A673 (cell line): ENCODE data around the gene FNBP1L. TPM values are rescaled to one million over a fixed set of nuclear protein-coding genes. Genes with fewer than 3 reads are reported as not detected.

Experiments used
- BruUV-seq: library from RNA; stranded (reverse); fragments of 400-500 nt; replicated peaks from 2 replicates; lab custom pipeline; 2021; lab: Mats Ljungman, UMichigan
- CTCF ChIA-PET: fragments of 300-600 bp; sonication (Branson Sonifier 250); formaldehyde crosslinking; loops from one replicate; lab custom pipeline; 2022; ENCODE audit warnings: antibody characterized with exemption; lab: Charles Lee
- POLR2A ChIA-PET: fragments of 300-600 bp; sonication (Branson Sonifier 250); formaldehyde crosslinking; loops from one replicate; lab custom pipeline; 2022; ENCODE audit warnings: antibody characterized with exemption; ENCODE audit not compliant: low non-redundant PET; lab: Charles Lee
- DNase-seq: peaks from one replicate; pipeline ENCODE4 v3.0.0-alpha.2; 2015; ENCODE audit warnings: low spot score
- H3K27ac ChIP-seq: fragments of 200-600 bp; sonication (generic); 2 replicates; pipeline ENCODE4 v1.5.1; 2016; ENCODE audit warnings: mixed run types, low read depth, mild to moderate bottlenecking, mixed read lengths, antibody characterized with exemption, low read length; ENCODE audit not compliant: poor library complexity, severe bottlenecking
- H3K27me3 ChIP-seq: fragments of 200-600 bp; sonication (generic); replicated peaks from 2 replicates; pipeline ENCODE4 v1.6.1; 2017; ENCODE audit warnings: mixed run types, low read depth, mild to moderate bottlenecking, mixed read lengths, antibody characterized with exemption, low read length; ENCODE audit not compliant: insufficient read depth, poor library complexity
- H3K36me3 ChIP-seq: fragments of 200-600 bp; sonication (generic); 2 replicates; pipeline ENCODE4 v1.6.1; 2016; ENCODE audit warnings: mixed run types, mild to moderate bottlenecking, mixed read lengths, antibody characterized with exemption, low read length; ENCODE audit not compliant: insufficient read depth, poor library complexity, severe bottlenecking
- H3K4me1 ChIP-seq: fragments of 200-600 bp; sonication (generic); 2 replicates; pipeline ENCODE4 v1.6.1; 2017; ENCODE audit warnings: mixed run types, mild to moderate bottlenecking, mixed read lengths, antibody characterized with exemption, low read length; ENCODE audit not compliant: insufficient read depth, poor library complexity, severe bottlenecking
- H3K4me3 ChIP-seq: fragments of 200-600 bp; sonication (generic); 2 replicates; pipeline ENCODE4 v1.5.1; 2016; ENCODE audit warnings: low read depth, mixed run types, mild to moderate bottlenecking, mixed read lengths, low read length; ENCODE audit not compliant: poor library complexity, severe bottlenecking
- H3K9me3 ChIP-seq: fragments of 200-600 bp; sonication (generic); 2 replicates; pipeline ENCODE4 v1.6.1; 2016; ENCODE audit warnings: mixed run types, low read depth, mild to moderate bottlenecking, mixed read lengths, antibody characterized with exemption, low read length; ENCODE audit not compliant: poor library complexity, severe bottlenecking
- EZH2 ChIP-seq: fragments of 200-600 bp; sonication (generic); IDR thresholded peaks from 2 replicates; pipeline ENCODE4 v1.6.1; 2017; ENCODE audit warnings: borderline replicate concordance, low read depth, mild to moderate bottlenecking, mixed read lengths, antibody characterized with exemption, low read length; ENCODE audit not compliant: poor library complexity, severe bottlenecking
- intact Hi-C: fragments of 100-400 bp; cut with micrococcal nuclease; formaldehyde crosslinking; loops from one replicate; pipeline ENCODE4 v1.10.0; 2022; ENCODE audit not compliant: unreplicated experiment
- total RNA-seq: library from RNA; stranded (reverse); gene quantifications from 2 replicates; pipeline ENCODE4 v1.2.3, GENCODE V29; 2021
- TF ChIP-seq, protein P1 (sequence below): fragments of 300-800, 200-600 bp; sonication (generic); conservative IDR thresholded peaks from 2 replicates; pipeline ENCODE4 v1.5.1; 2017; ENCODE audit warnings: low read depth, mild to moderate bottlenecking, antibody characterized with exemption, low read length, moderate library complexity, mixed read lengths

Gene FNBP1L
- total RNA-seq, 1 experiment from 2014 or later: 39.6 TPM

- BruUV-seq: no TSS peak
- peaks cover 17% of the 10 kb centered on the region for H3K4me1 ChIP-seq
- no peak overlapping the region for H3K27ac ChIP-seq
- ChIA-PET CTCF (no interaction called here), POLR2A (no interaction called here)
- H3K4me3 ChIP-seq: no peak overlapping the region
- no peak for TF ChIP-seq EZH2
- TF ChIP-seq, protein P1, sequence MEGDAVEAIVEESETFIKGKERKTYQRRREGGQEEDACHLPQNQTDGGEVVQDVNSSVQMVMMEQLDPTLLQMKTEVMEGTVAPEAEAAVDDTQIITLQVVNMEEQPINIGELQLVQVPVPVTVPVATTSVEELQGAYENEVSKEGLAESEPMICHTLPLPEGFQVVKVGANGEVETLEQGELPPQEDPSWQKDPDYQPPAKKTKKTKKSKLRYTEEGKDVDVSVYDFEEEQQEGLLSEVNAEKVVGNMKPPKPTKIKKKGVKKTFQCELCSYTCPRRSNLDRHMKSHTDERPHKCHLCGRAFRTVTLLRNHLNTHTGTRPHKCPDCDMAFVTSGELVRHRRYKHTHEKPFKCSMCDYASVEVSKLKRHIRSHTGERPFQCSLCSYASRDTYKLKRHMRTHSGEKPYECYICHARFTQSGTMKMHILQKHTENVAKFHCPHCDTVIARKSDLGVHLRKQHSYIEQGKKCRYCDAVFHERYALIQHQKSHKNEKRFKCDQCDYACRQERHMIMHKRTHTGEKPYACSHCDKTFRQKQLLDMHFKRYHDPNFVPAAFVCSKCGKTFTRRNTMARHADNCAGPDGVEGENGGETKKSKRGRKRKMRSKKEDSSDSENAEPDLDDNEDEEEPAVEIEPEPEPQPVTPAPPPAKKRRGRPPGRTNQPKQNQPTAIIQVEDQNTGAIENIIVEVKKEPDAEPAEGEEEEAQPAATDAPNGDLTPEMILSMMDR: no peak
- H3K9me3 ChIP-seq: peaks cover 5% of the 10 kb centered on the region
- no peaks in the 10 kb centered on the region for H3K27me3 ChIP-seq
- intact Hi-C loops: no loop called here
- DNase-seq: peak; percentile 48
- H3K36me3 ChIP-seq: no peaks in the 10 kb centered on the region
Measured at GRCh38 chr1:93483200-93483599, 35.3 kb downstream of the FNBP1L start.

GRCh38 chr1:93483606-93484005 lies 35.7 kb downstream of the FNBP1L start:
- Histone ChIP-seq H3K27ac (no peak overlapping the region), H3K27me3 (no peaks in the 10 kb centered on the region), H3K36me3 (no peaks in the 10 kb centered on the region), H3K4me3 (no peak overlapping the region), H3K4me1 (peaks cover 17% of the 10 kb centered on the region), H3K9me3 (peaks cover under 1% of the 10 kb centered on the region)
- intact Hi-C loops: no loop called here
- DNase-seq: peak; percentile 18
- TF ChIP-seq, protein P1: no peak
- no peak for TF ChIP-seq EZH2
- no TSS peak for BruUV-seq
- CTCF ChIA-PET: no interaction called here
- POLR2A ChIA-PET: no interaction called here

GRCh38 chr1:93488207-93488606 lies 40.3 kb downstream of the FNBP1L start:
- H3K36me3 ChIP-seq: no peaks in the 10 kb centered on the region
- CTCF ChIA-PET: no interaction called here
- intact Hi-C loops: no loop called here
- H3K9me3 ChIP-seq: no peaks in the 10 kb centered on the region
- H3K4me3 ChIP-seq: no peak overlapping the region
- H3K4me1 ChIP-seq: peaks cover 14% of the 10 kb centered on the region
- no peak for DNase-seq
- TF ChIP-seq EZH2: no peak
- TF ChIP-seq, protein P1: no peak
- BruUV-seq: no TSS peak
- no peaks in the 10 kb centered on the region for H3K27me3 ChIP-seq
- no peak overlapping the region for H3K27ac ChIP-seq
- POLR2A ChIA-PET: no interaction called here
